ENCODE measurements around the gene HEG1. TPM values are rescaled to one million over a fixed set of nuclear protein-coding genes. Genes with fewer than 3 reads are reported as not detected.

The HEG1 gene
- total RNA-seq, 1 donor from 2014 or later, result 153 TPM

DNA sequence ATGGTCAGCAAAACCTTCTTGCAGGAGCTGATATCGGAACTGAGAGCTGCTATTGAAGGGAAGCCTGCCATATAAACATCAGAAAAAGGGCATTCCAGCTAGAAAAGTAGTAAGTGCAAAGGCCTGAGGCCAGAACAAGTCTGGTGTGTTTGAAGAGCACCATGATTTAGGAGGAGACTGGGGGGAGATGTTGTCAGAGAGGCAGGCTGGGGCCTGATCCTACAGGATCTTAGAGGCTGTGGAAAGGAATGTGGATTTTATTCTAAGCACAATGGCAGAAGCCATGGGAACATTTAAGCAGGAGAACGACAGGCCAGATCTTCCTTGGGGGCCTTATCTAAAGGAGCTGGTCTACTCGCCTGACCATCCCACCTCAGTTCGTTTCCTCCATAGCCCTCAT lies 116.1 kb downstream of the HEG1 start:
- intact Hi-C loops (cut with DNase I), result no loop called here
- TF ChIP-seq, protein P1, sequence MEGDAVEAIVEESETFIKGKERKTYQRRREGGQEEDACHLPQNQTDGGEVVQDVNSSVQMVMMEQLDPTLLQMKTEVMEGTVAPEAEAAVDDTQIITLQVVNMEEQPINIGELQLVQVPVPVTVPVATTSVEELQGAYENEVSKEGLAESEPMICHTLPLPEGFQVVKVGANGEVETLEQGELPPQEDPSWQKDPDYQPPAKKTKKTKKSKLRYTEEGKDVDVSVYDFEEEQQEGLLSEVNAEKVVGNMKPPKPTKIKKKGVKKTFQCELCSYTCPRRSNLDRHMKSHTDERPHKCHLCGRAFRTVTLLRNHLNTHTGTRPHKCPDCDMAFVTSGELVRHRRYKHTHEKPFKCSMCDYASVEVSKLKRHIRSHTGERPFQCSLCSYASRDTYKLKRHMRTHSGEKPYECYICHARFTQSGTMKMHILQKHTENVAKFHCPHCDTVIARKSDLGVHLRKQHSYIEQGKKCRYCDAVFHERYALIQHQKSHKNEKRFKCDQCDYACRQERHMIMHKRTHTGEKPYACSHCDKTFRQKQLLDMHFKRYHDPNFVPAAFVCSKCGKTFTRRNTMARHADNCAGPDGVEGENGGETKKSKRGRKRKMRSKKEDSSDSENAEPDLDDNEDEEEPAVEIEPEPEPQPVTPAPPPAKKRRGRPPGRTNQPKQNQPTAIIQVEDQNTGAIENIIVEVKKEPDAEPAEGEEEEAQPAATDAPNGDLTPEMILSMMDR (IDR thresholded peaks at IDR 0.05), result no peak
- DNase-seq (ENCODE audit: low spot score in 2 of 2), result no peak

DNA sequence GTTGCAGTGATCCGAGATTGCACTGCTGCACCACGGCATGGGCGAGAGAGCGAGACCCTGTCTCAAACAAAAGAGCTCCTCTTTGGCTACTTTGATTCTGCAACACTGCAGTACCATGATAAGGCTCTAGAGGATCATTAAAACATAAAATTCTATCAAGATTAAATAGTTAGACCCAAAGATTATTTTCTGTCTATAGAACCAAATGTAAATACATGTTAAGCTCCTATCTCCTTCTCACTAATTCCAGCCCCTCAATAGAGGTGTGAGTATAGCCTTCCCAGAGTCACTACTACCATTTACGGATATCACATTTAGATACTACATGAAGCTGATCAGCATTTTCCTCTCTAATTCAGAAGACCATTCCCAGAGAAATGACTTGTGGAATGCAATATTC lies 116.9 kb downstream of the HEG1 start:
- no peaks in the 10 kb centered on the region for H3K4me1 ChIP-seq
- intact Hi-C loops (cut with DNase I), result no loop called here
- TF ChIP-seq, protein P1 (IDR thresholded peaks at IDR 0.05), result no peak
- no peak overlapping the region for H3K4me3 ChIP-seq
- no peaks in the 10 kb centered on the region for H3K36me3 ChIP-seq
- H3K27ac ChIP-seq, result no peak overlapping the region
- DNase-seq (ENCODE audit: low spot score in 2 of 2), result no peak
- no peaks in the 10 kb centered on the region for H3K27me3 ChIP-seq
- H3K9me3 ChIP-seq, result no peaks in the 10 kb centered on the region

More for the DNA sequence above, 116.1 kb downstream of the HEG1 start:
- H3K27ac ChIP-seq, result no peak overlapping the region
- no peaks in the 10 kb centered on the region for H3K4me1 ChIP-seq
- H3K4me3 ChIP-seq, result no peak overlapping the region
- no peaks in the 10 kb centered on the region for H3K36me3 ChIP-seq
- no peaks in the 10 kb centered on the region for H3K27me3 ChIP-seq
- H3K9me3 ChIP-seq, result no peaks in the 10 kb centered on the region

DNA sequence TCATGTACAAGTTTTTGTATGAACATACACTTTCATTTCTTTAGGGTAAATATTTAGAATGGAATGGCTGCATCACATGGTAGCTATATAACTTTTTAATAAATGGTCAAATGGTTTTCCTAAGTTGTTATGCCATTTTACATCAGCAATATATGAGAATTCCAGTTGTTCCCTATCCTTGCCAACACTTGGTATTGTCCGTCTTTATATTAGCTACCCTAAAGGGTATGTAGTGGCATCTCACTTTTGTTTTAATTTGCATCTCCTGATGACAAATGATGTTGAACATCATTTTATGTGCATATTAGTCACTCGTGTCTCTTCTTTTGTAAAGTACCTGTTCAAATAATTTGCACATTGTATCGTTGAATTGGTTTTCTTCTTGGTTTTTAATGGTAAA lies 118.7 kb downstream of the HEG1 start:
- Histone ChIP-seq H3K4me3 (no peak overlapping the region), H3K4me1 (no peaks in the 10 kb centered on the region), H3K9me3 (no peaks in the 10 kb centered on the region), H3K27ac (no peak overlapping the region), H3K27me3 (no peaks in the 10 kb centered on the region), H3K36me3 (no peaks in the 10 kb centered on the region)
- intact Hi-C loops (cut with DNase I), result no loop called here
- DNase-seq (ENCODE audit: low spot score in 2 of 2), result no peak
- TF ChIP-seq, protein P1 (IDR thresholded peaks at IDR 0.05), result no peak

DNA sequence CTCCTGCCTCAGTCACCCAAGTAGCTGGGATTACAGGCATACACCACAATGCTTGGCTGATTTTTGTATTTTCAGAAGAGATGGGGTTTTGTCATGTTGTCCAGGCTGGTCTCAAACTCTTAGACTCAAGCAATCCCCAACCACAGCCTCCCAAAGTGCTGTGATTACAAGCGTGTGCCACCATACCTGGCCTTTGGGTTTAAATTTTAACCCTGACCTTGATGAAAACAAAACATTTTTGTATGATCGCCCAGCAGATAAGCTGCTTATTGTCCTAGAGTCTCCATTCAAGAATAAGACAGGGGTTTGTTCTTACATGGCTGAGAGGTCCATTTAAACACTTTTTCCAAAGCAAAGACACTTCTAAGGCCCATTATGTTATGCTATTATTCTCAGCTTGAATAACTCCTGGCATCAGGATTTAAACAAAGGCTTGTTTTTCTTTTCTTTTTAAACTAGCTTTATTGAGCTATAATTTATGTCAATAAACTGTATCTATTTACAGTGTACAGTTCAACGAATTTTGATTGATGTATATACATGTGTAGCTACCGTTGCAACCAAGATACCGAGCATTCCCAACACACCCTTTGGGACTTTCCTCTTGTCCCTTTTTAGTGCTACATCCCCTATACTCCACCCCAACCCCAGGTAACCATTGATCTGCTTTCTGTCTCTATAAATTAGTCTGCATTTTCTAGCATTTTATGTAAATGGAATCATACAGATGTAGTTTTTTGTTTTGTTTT lies 119.8 kb downstream of the HEG1 start:
- Histone ChIP-seq H3K4me3 (no peak overlapping the region), H3K4me1 (no peaks in the 10 kb centered on the region), H3K36me3 (no peaks in the 10 kb centered on the region), H3K9me3 (no peaks in the 10 kb centered on the region), H3K27me3 (no peaks in the 10 kb centered on the region), H3K27ac (no peak overlapping the region)
- DNase-seq (ENCODE audit: low spot score in 2 of 2), result no peak
- intact Hi-C loops (cut with DNase I), result no loop called here
- TF ChIP-seq, protein P1 (IDR thresholded peaks at IDR 0.05), result no peak

DNA sequence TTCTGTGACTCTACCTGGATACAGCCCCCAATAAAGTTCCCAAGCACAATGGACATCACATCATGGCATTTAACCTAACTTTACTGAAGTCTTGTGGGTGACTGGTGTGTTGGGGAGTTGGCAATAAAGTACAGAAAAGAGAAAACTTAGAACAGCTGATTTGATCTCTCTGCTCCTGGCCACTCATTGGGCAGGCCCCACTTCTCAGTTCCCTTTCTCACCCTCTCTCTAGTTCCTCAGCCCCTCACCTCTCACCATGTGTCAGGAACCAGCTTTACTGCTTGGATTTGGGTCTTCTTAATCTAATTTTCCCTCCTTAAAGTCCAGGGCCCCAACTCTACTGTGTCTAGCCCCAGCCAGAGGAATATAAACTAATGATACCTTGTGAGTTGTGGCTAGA lies 120.5 kb downstream of the HEG1 start:
- H3K27me3 ChIP-seq, result no peaks in the 10 kb centered on the region
- H3K9me3 ChIP-seq, result no peaks in the 10 kb centered on the region
- no peak for DNase-seq (ENCODE audit: low spot score in 2 of 2)
- H3K36me3 ChIP-seq, result no peaks in the 10 kb centered on the region
- TF ChIP-seq, protein P1 (IDR thresholded peaks at IDR 0.05), result no peak
- H3K4me1 ChIP-seq, result no peaks in the 10 kb centered on the region
- no peak overlapping the region for H3K4me3 ChIP-seq
- intact Hi-C loops (cut with DNase I), result no loop called here
- no peak overlapping the region for H3K27ac ChIP-seq

Data from ascending aorta (tissue), 2 donors.